ENCODE results near the gene CTPS1.

- TF ChIP-seq CTCF (IDR thresholded peaks at IDR 0.05) (no peak), ZFX (IDR thresholded peaks at IDR 0.05; ENCODE audit: borderline replicate concordance) (no peak)
These were observed 69.0 kb downstream of the CTPS1 start for GRCh38 chr1:41048540-41048939.
